Mucosa of rectum (tissue), 2 donors: ENCODE measurements around the gene ERP27.
A peak's percentile ranks its signal among the peaks of the same experiment; 100 is the strongest.

Source experiments
- H3K27ac ChIP-seq, 2 donors: one replicate each; pipeline ENCODE4 v1.7.0; 2013; ENCODE audit warnings: inconsistent platforms in 2 of 2, low read depth in 2 of 2, low read length in 2 of 2
- H3K27me3 ChIP-seq, 2 donors: one replicate each; pipeline ENCODE4 v1.7.0; 2013; ENCODE audit warnings: low read length in 2 of 2; ENCODE audit not compliant: control insufficient read depth in 2 of 2, insufficient read depth in 2 of 2
- H3K36me3 ChIP-seq, 2 donors: one replicate each; pipeline ENCODE4 v1.7.0; 2013; ENCODE audit warnings: low read length in 2 of 2; ENCODE audit not compliant: control insufficient read depth in 2 of 2, insufficient read depth in 2 of 2
- H3K4me1 ChIP-seq, 2 donors: one replicate each; pipeline ENCODE4 v1.7.0; 2013; ENCODE audit warnings: low read length in 2 of 2, mild to moderate bottlenecking in 1 of 2; ENCODE audit not compliant: control insufficient read depth in 2 of 2, insufficient read depth in 2 of 2
- H3K4me3 ChIP-seq, 2 donors: one replicate each; pipeline ENCODE4 v1.7.0; 2013; ENCODE audit warnings: low read length in 2 of 2
- H3K9ac ChIP-seq, 2 donors: one replicate each; pipeline ENCODE4 v1.7.0; 2013; ENCODE audit warnings: low read length in 2 of 2, low read depth in 1 of 2, mild to moderate bottlenecking in 1 of 2
- H3K9me3 ChIP-seq, 2 donors: one replicate each; pipeline ENCODE4 v1.7.0; 2013; ENCODE audit warnings: low read length in 2 of 2; ENCODE audit not compliant: control insufficient read depth in 2 of 2
- donor health status: healthy.
- donor health status: Normal muscosa, but diverticular disease.

Gene ERP27

GRCh38 chr12:14893506-14894250, 44.7 kb downstream of the ERP27 start:
- peak overlapping the region in 1 of 2 donors; percentile 61 for H3K27ac ChIP-seq
- H3K36me3 ChIP-seq = no peaks in the 10 kb centered on the region
- H3K9ac ChIP-seq = no peak overlapping the region
- no peak overlapping the region for H3K4me3 ChIP-seq
- H3K27me3 ChIP-seq = no peaks in the 10 kb centered on the region
- no peaks in the 10 kb centered on the region for H3K9me3 ChIP-seq
- H3K4me1 ChIP-seq = no peaks in the 10 kb centered on the region

GRCh38 chr12:14892726-14893505, 45.4 kb downstream of the ERP27 start:
- H3K27ac ChIP-seq = peak overlapping the region; percentile 2 to 61
- no peak overlapping the region for H3K4me3 ChIP-seq
- H3K9ac ChIP-seq = no peak overlapping the region
- H3K4me1 ChIP-seq = no peaks in the 10 kb centered on the region
- no peaks in the 10 kb centered on the region for H3K9me3 ChIP-seq
- H3K27me3 ChIP-seq = no peaks in the 10 kb centered on the region
- H3K36me3 ChIP-seq = no peaks in the 10 kb centered on the region

- Histone ChIP-seq H3K27me3 (no peaks in the 10 kb centered on the region), H3K9me3 (no peaks in the 10 kb centered on the region), H3K36me3 (no peaks in the 10 kb centered on the region), H3K27ac (no peak overlapping the region), H3K9ac (no peak overlapping the region), H3K4me3 (no peak overlapping the region), H3K4me1 (peaks cover 0 to 3% of the 10 kb centered on the region in 2 donors)
These were observed 47.6 kb downstream of the ERP27 start for GRCh38 chr12:14890701-14891100.

GRCh38 chr12:14886271-14886670, 52.1 kb downstream of the ERP27 start:
- Histone ChIP-seq H3K4me3 (peak overlapping the region in 1 of 2 donors; percentile 54), H3K9ac (no peak overlapping the region), H3K36me3 (no peaks in the 10 kb centered on the region), H3K4me1 (peaks cover 3 to 5% of the 10 kb centered on the region in 2 donors), H3K9me3 (no peaks in the 10 kb centered on the region), H3K27ac (no peak overlapping the region), H3K27me3 (no peaks in the 10 kb centered on the region)

- peak within 1 kb of the TSS in 1 of 2 donors; percentile 54 for H3K9ac ChIP-seq
- H3K4me1 ChIP-seq = peaks cover 3 to 5% of the 10 kb centered on the region in 2 donors
- H3K9me3 ChIP-seq = no peaks in the 10 kb centered on the region
- H3K27ac ChIP-seq = peak within 1 kb of the TSS; percentile 39 to 69
- peak within 1 kb of the TSS; percentile 35 to 55 for H3K4me3 ChIP-seq
- no peaks in the 10 kb centered on the region for H3K27me3 ChIP-seq
- no peaks in the 10 kb centered on the region for H3K36me3 ChIP-seq
These were observed 52.6 kb downstream of the ERP27 start, which contains the start of gene MGP for GRCh38 chr12:14885718-14886221. MGP (minus strand) TSS chr12:14885854; CDS start chr12:14885791, 63 bp downstream.

GRCh38 chr12:14884458-14884878, 53.9 kb downstream of the ERP27 start:
- Histone ChIP-seq H3K27ac (peak overlapping the region; percentile 29 to 69), H3K9ac (peak overlapping the region in 1 of 2 donors; percentile 54), H3K4me1 (peaks cover 3 to 5% of the 10 kb centered on the region in 2 donors), H3K4me3 (peak overlapping the region; percentile 35 to 55), H3K9me3 (no peaks in the 10 kb centered on the region), H3K36me3 (no peaks in the 10 kb centered on the region), H3K27me3 (no peaks in the 10 kb centered on the region)

GRCh38 chr12:14883686-14884085, 54.7 kb downstream of the ERP27 start:
- no peaks in the 10 kb centered on the region for H3K27me3 ChIP-seq
- H3K9ac ChIP-seq = no peak overlapping the region
- H3K27ac ChIP-seq = no peak overlapping the region
- no peaks in the 10 kb centered on the region for H3K36me3 ChIP-seq
- H3K4me1 ChIP-seq = peaks cover 3 to 5% of the 10 kb centered on the region in 2 donors
- no peaks in the 10 kb centered on the region for H3K9me3 ChIP-seq
- H3K4me3 ChIP-seq = peak overlapping the region in 1 of 2 donors; percentile 16

- no peak overlapping the region for H3K9ac ChIP-seq
- H3K27ac ChIP-seq = no peak overlapping the region
- H3K4me1 ChIP-seq = peaks cover 1 to 5% of the 10 kb centered on the region in 2 donors
- H3K4me3 ChIP-seq = no peak overlapping the region
- H3K36me3 ChIP-seq = no peaks in the 10 kb centered on the region
- no peaks in the 10 kb centered on the region for H3K27me3 ChIP-seq
- no peaks in the 10 kb centered on the region for H3K9me3 ChIP-seq
These were observed 57.4 kb downstream of the ERP27 start for GRCh38 chr12:14880890-14881453.

GRCh38 chr12:14879222-14879933, 59.0 kb downstream of the ERP27 start:
- Histone ChIP-seq H3K27me3 (no peaks in the 10 kb centered on the region), H3K36me3 (no peaks in the 10 kb centered on the region), H3K4me1 (peaks cover 0 to 3% of the 10 kb centered on the region in 2 donors), H3K4me3 (no peak overlapping the region), H3K27ac (no peak overlapping the region), H3K9ac (no peak overlapping the region), H3K9me3 (no peaks in the 10 kb centered on the region)
